ACHN (cell line): ENCODE results near the gene MFAP2.
A peak's percentile ranks its signal among the peaks of the same experiment; 100 is the strongest.

ENCODE experiments used
- DNase-seq: peaks from one replicate; pipeline ENCODE4 v3.0.0-alpha.2; 2015
- in situ Hi-C: cut with HindIII; loops from 2 replicates; pipeline ENCODE4 v1.10.0; 2017; ENCODE audit warnings: low sequenced_read_pairs, low pct_ligation_motif_present, low pct_unique_long_range_greater_than_20kb

Gene MFAP2

DNA sequence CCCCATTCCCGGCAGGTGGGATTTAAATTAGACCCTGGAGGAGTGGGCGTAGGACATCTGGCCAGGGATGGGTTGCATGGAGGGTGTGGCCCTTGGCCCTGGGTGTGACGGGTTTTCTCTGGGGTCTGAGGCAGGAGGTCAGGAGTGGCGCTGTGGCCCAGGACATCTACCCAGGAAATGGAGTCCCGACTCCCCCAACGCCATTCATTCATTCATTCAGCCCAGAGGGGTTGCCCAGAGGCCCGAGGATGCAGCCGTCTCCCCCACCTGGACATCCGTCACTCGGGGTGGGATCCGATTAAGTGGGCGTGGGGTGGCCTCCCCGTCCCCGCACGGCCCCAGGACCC lies 30.6 kb upstream of the MFAP2 start:
- in situ Hi-C loops = no loop called here
- no peak for DNase-seq

DNA sequence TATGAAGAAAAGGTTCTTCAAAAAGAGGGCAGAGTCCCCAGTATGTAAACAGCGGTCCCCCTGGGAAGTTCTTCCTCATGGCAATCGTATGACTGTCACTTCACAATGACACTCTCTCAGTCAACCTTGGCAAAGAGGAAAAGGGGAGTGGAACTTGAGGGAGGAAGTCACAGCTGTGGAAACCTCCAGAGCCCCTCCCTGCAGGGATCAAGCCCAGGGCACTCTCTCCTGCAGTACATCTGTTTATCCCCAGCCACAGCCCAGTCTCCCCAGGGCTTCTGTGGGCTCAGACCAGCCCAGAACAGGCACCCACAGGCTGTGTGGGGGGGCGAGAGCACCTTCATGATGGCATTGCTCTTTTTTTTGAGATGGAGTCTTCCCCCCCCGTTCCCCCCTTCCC lies 29.3 kb upstream of the MFAP2 start:
- no peak for DNase-seq
- in situ Hi-C loops = no loop called here

DNA sequence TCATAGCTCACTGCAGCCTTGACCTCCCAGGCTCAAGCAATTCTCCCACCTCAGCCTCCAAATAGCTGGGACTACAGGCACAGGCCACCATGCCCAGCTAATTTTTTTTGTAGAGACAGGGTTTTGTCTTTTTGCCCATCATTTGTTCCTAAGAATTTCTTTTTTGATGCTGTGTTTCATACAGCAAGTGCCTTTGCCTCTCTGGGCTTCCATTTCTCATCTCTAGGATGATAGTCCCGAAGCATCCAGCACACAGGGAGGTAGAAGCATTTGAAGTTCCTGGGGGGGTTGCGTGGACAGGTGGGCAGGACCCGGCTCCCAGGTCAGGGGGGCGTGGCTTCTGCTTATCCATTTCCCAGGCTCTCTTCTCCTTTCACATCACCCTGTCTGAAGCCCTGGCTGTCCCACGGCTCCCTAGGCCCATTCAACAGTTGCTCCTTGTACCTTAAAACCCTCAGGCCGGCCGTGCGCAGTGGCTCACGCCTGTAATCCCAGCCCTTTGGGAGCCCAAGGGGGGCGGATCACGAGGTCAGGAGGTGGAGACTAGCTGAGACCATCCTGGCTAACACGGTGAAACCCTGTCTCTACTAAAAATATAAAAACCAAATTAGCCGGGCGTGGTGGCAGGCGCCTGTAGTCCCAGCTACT lies 27.9 kb upstream of the MFAP2 start:
- in situ Hi-C loops = no loop called here

DNA sequence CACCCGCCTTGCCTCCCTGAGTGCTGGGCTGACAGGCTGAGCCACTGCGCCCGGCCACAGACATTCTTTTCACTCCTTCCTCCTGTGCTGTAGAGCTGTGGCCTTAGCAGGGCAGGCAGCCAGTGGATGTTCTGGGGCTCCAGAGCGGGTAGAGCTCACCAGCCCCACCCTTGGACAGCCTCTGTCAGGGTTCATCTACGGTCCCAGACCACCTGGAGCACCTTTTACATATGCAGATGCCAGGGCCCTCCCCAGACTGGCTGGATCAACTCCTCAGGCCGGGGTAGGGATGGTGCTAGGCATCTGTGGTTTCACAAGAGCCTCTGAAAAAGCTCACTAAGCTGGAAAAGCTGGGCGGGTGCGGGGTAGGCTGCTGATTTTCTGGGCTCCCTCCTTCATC lies 26.7 kb upstream of the MFAP2 start:
- DNase-seq = no peak
- in situ Hi-C loops = no loop called here

More for the DNA sequence above, 27.9 kb upstream of the MFAP2 start:
- no peak for DNase-seq

DNA sequence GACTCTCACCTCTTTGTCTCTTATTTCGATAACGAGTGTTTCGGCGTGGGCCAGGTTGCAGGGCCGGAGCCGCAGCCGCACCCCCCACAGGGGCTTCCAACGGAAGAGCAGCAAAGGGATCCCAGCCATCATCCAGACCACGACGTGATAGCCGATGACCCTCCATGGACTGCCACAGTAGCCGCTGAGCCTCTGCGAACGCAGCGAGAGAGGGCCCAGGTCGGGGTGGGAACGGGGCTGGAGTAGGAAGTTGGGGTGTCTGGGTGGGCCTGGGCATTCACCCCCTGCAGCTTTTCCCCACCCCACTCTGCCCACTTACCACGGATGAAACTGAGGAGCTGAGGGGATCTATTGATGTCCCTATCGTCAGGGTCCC lies 24.9 kb upstream of the MFAP2 start:
- DNase-seq = no peak
- in situ Hi-C loops = no loop called here

DNA sequence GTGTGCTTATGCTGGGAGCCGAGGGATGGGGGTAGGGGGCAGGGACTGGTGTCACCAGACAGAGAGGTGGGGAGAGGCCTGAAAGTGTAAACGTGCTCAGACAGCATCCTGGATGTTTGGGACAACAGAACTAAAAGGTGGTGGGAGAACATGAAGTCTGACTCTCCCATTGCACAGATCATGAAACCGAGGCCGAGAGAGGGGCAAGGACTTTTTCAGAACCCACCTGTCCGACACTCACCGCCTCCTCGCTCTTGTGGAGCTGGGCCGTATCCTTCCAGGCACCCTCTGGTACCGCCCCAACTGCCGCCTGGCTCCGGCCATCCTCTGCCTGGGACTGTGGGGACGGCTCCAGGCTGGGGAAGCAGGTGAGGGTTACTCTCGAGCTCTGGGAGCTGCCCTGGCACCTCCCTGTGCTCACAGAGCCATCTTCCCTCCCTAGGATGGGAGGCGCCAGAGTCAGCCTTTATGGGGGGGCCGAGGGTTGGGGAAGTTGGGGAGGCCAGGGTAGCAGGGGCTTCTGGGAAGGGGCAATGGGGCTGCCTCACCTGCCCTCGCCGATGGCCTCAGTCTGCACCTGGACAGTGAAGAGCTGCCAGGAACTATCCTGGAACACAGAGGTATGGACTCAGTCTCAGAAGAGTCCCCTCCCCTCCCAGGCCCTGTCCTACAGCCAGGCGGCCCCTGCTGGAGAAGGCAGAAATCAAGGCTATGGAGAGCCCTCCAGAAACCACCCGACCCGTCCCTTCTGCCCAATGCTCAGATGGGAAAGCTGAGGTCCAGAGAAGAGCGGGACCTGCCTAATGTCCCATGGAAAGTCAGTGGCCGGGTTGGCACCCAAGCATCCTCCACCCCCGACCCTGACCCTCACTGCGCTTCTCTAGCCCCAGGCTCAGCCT lies 24.3 kb upstream of the MFAP2 start:
- in situ Hi-C loops = no loop called here
- DNase-seq = peak; percentile 42

DNA sequence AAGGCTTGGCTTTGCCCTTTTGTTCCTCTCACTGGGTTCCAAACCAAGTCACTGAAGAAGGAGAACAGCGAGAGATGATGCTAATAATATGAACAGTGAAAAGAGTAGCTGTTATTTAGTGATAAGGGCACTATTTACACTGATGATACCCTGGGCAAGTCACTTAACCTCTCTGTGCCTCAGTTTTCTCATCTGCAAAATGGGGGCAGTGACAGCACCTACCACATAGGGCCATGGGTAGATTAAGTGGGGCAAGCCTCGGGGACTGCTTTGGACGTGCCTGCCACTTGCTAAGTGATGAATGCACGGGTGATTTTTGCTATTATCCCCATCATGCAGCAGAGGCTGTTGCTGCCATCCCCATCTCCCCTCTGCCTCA lies 22.1 kb upstream of the MFAP2 start:
- in situ Hi-C loops = no loop called here
- no peak for DNase-seq

DNA sequence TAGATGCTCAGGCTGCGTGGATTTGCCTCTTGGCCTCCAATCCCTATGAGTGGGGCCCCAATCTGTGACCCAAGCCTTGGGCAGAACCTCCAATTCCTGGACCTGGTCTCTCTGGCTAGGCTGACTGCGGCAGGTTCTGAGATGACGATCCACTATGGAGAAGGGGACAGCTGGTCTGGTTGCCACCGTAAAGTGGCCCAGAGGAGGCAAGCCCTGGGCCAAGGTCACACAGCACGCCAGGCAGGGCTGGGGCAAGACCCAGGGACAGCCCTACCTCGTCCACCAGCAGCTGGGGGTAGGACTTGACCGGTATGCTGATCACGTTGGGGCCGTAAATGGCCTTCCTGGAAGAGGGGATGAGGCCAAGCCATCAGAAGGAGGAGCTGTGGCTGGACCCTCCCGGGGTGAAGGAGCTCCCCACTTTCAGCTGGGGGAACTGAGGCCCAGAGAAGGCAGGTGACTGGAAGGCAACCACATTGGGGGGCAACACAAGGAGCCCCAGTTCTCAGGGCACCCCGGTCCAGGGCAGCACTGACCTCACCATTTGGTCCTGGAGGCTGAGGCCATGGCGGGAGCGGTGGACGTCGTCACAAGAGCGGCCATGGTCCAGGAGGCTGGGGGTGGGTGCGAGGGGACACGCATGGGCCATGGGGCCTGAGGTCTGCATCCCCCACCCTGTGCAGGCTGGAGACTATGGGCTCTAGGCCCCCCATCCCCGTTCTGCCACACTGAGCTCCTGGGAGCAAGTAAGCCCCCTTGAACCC lies 21.5 kb upstream of the MFAP2 start:
- in situ Hi-C loops = no loop called here
- DNase-seq = no peak

DNA sequence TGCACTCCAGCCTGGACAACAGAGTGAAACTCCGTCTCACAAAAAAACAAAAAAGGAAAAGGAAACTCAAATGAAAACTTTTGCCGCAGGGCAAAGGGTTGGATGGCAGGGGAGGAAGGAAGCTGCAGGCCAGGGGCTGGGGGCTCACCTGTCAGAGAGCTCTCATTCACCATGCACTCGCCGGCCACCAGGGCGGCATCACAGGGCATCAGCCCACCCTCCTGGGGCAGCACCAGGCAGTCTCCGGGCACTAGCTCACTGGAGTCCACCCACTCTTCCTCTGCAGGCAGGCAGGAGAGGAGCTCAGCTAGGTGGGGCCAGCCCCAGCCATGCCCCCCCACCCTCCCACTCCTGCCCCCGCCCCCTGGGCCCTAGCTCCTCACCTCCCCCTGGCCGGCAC lies 19.4 kb upstream of the MFAP2 start:
- in situ Hi-C loops = no loop called here

DNA sequence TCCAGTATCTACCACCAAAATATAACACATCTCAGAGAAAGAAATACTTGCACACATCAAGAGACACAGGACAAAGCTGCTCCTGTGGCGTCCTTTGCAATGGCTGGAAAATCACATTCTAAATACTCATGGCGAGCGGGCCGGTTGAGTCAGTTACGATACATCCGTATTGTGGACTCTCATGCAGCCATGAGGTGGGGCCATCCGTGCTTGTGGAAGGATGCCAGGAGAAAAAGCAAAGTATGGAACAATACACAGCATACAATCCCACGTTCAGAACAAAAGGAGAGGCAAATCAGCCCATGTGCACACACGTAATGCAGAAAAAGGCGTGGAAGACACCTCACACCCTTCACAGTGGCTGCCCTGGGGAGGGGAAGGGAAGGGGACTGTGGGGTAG lies 18.2 kb upstream of the MFAP2 start:
- in situ Hi-C loops = no loop called here
- no peak for DNase-seq

More for the DNA sequence above, 19.4 kb upstream of the MFAP2 start:
- no peak for DNase-seq

DNA sequence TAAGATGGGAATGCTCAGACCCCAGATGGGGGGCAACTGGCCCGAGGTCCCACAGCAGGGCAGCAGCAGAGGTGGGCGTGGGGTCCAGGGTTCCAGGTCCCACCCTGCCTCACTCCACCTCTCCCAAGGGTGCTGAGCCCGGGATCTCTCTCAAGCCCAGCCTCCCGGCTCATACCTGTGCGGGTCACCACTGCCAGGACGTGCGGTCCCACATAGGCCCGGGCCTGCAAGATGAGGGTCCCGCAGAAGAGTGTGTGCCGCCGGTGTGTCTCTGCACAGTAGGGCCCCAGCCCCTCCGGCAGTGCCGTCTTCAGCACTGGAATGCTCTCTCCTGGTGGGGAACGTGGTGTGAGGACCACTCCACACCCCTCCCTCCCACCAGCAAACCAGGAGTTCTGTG lies 16.4 kb upstream of the MFAP2 start:
- DNase-seq = no peak
- in situ Hi-C loops = no loop called here

DNA sequence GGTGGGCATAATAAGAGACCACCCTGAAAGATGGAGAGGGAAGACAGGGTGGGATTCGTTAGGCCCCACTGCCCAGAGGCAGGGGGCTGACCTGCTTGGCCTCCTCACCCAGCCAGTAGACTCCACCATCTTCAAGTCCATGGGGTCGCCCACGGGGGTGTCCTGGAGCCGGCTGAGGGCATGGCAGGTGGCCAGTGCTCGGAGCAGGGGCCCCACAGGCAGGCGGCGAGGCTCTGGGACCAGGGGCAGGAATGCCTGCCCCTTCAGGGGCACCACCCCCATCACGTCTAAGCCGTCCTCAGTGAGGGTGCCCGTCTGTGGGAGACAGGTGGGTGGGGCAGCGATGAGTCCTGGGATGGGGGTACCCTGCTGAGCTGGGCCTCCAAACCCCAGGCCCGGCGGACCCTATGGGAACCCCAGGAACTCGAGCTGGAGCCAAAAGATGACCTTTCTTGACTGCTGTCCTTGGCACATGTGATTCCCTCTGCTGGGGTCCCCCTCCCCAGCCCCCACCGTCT lies 13.2 kb upstream of the MFAP2 start:
- DNase-seq = no peak
- in situ Hi-C loops = no loop called here

DNA sequence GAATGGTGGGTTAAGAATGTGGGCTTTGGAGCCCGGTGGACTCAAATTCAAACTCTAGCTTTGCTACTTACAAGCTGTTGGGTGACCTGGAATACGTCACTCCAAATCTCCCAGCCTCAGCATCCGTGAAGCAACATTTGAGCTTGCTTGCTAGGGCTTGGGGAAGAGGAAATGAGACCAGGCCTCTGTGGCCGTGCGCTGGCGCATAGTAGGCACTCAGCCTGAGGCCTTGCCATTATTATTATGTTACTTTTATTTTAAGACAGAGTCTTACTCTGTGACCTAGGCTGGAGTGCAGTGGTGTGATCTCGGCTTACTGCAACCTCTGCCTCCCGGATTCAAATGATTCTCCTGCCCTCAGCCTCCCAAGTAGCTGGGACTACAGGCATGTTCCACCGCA lies 12.3 kb upstream of the MFAP2 start:
- no peak for DNase-seq
- in situ Hi-C loops = no loop called here

DNA sequence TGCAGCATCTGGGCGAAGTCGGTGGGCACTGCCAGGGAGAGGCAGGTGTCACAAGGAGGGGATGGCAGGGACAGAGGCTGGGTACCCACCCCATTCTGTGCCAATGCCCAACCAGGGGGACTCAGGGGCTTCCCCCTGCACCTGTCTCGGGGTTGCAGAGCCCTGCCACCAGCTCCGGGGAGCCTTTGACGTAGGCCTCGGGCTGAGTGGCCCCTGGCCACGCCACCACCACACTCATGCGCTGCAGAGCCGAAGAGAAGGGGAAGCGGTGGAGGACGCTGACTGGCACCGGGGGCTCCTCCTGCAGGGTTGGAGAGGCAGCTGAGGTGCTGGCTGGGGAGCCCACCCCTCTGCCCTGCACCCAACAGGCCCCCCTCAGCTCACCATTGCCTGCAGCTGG lies 11.7 kb upstream of the MFAP2 start:
- DNase-seq = no peak
- in situ Hi-C loops = no loop called here

DNA sequence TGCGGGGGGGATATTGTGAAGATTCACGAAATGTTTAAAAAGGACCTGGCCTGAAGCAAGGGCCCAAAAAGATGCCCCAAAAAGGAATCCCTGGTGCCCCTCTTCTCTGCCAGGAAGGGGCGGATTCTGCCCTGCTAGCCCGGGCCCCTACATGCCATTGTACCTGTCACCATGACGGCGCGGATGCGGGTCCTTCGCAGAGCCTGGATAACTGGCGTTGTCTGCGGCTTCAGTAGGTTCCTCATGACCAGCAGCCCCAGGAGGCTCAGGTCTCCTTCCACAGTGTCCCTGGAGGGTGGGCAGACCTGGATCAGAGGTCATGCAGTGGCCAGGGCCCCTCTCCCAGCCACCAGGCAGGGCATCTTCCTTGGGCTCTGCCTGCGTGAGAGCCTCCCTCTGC lies 11.2 kb upstream of the MFAP2 start:
- in situ Hi-C loops = no loop called here
- no peak for DNase-seq

DNA sequence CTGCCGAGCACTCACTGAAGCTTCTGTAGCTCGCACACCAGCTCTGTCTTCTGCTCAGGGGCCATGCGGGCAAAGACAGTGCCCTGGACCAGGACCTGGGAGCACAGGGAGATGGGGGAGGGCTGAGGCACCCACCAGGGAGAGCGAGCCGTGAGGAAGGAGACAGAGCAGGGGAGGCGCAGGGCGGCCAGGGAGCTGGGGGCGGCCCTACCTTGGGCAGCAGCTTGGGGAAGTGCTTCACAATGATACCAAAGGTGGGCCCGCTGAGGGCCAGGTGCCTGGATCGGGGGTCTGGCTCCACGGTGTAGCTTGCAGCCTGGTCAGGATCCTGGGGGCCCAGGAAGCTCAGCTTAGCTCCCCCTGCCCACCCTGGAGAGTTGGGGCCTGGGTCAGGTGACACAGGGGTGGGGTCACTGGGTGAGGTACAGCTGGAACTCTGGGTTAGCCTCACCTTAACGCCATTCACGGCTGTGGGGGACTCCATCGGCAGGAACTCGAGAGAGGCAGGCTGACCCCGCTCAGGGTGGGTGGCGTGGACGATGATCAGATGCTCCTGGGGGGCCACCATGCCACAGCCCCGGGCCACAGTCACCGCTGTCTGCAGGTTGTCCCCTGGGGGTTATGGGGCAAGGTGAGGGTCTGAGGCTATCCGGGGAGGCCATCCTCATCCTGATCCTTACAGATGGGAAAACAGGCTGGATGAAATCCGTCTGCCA lies 9.4 kb upstream of the MFAP2 start:
- DNase-seq = no peak
- in situ Hi-C loops = no loop called here

DNA sequence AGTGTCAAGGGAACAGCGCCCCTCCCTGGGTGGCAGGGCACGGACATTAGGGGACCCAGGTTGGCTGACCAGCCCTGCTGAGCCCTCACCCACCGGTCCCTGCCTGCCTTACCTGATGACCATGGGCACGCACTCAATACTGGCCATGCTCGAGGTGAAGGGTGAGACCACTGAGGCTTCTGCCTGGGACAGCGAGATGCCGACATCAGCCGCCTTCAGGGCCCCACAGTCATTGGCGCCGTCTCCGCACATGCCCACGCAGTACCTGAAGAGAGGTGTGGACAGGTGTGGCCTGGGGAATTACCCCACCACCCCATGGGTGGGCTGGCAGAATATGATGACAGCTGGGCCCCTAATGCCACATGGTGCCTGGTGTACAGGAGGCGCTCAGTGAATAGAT lies 7.8 kb upstream of the MFAP2 start:
- in situ Hi-C loops = no loop called here

DNA sequence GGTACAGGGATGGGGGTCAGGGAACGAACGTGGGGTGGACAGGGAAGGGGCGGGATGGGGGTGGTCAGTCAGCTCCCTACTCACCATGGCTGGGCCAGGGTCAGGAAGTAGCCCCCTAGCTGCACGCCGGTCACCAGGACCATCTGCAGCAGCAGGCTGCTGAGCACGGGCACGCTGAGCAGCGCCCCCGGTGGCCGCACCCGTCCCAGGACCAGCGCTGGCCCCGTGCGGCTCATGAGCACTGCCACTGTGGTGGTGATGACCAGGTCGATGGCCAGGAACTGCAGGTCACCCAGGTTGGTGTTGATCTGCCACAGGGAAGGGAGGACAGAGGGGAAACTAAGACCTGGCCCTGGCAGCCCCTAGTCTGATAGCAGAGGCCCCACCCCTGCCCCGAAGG lies 6.5 kb upstream of the MFAP2 start:
- in situ Hi-C loops = no loop called here

More for the DNA sequence above, 7.8 kb upstream of the MFAP2 start:
- DNase-seq = no peak

DNA sequence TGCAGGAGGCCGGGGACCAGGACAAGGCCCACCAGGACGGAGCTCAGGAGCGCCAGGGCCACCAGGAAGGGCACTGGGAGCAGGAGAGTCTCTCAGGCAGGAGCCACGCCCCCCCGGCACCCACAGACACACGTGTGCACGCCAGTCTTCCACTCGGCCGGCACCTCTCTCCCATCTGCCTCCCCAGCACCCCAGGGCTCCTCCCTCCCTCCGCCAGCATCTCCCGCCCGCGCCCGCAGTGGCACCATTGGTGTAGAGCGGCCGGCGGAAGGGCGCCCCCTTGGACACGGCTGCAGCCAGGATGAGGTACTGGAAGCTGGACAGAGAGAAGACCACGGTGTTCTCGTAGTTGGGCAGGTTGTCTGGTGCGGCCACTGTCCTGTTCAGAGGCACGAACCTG lies 6.1 kb upstream of the MFAP2 start:
- in situ Hi-C loops = no loop called here
- no peak for DNase-seq

More for the DNA sequence above, 6.5 kb upstream of the MFAP2 start:
- peak; percentile 18 for DNase-seq
